SK-N-SH treated with all-trans-retinoic acid at 6 μM for 48 hours (cell line): ENCODE data around the gene DNAJC3.

Experiments
- ARNTL ChIP-seq: fragments of 450-650 bp; formaldehyde crosslinking; IDR thresholded peaks from 2 replicates; pipeline ENCODE4 v1.5.0; 2020; ENCODE audit warnings: low read depth, mild to moderate bottlenecking, moderate library complexity, borderline replicate concordance
- CREB5 ChIP-seq: fragments of 250-450 bp; sonication (Bioruptor Pico); IDR thresholded peaks from 2 replicates; pipeline ENCODE4 v1.5.1; 2020; ENCODE audit warnings: low read depth, mild to moderate bottlenecking, moderate library complexity
- CSRNP3 ChIP-seq: fragments of 250-450 bp; sonication (Bioruptor Pico); IDR thresholded peaks from 2 replicates; pipeline ENCODE4 v1.5.1; 2021; ENCODE audit warnings: mild to moderate bottlenecking, moderate library complexity
- PATZ1 ChIP-seq: fragments of 250-450 bp; sonication (Bioruptor Pico); IDR thresholded peaks from 2 replicates; pipeline ENCODE4 v1.8.0; 2020; ENCODE audit warnings: mild to moderate bottlenecking, moderate library complexity, borderline replicate concordance
- PPARA ChIP-seq: fragments of 250-450 bp; sonication (Bioruptor Pico); IDR thresholded peaks from 2 replicates; pipeline ENCODE4 v1.5.0; 2020; ENCODE audit warnings: mild to moderate bottlenecking, borderline replicate concordance
- RARB ChIP-seq: fragments of 250-450 bp; sonication (Bioruptor Pico); IDR thresholded peaks from 2 replicates; pipeline ENCODE4 v1.8.0; 2021; ENCODE audit warnings: mild to moderate bottlenecking, moderate library complexity
- ZFP3 ChIP-seq: fragments of 250-450 bp; sonication (Bioruptor Pico); IDR thresholded peaks from 2 replicates; pipeline ENCODE4 v1.5.0; 2020; ENCODE audit warnings: mild to moderate bottlenecking, moderate library complexity
- ZNF565 ChIP-seq: fragments of 450-650 bp; formaldehyde crosslinking; conservative IDR thresholded peaks from 2 replicates; pipeline ENCODE4 v1.5.0; 2020; ENCODE audit warnings: low read depth, mild to moderate bottlenecking, moderate library complexity
- ZNF8 ChIP-seq: fragments of 450-650 bp; formaldehyde crosslinking; IDR thresholded peaks from 2 replicates; pipeline ENCODE4 v1.5.0; 2020; ENCODE audit warnings: mild to moderate bottlenecking, moderate library complexity

GRCh38 chr13:95745289-95745688 lies 68.3 kb downstream of the DNAJC3 start:
- no peak for TF ChIP-seq ZNF565 (CRISPR knock-in tag)
- TF ChIP-seq PPARA = no peak
- no peak for TF ChIP-seq CSRNP3 (CRISPR knock-in tag)
- no peak for TF ChIP-seq ZFP3 (CRISPR knock-in tag)
- TF ChIP-seq PATZ1 = no peak
- TF ChIP-seq CREB5 = no peak
- no peak for TF ChIP-seq ARNTL
- TF ChIP-seq RARB (CRISPR knock-in tag) = no peak
- no peak for TF ChIP-seq ZNF8 (CRISPR knock-in tag)
